Measurements from ENCODE around the gene RHOT1. TPM values are rescaled to one million over a fixed set of nuclear protein-coding genes. Genes with fewer than 3 reads are reported as not detected.

RHOT1 gene
- total and polyA plus RNA-seq, 10 donors = 21.2 to 57.1 (median 33.6) TPM

DNA sequence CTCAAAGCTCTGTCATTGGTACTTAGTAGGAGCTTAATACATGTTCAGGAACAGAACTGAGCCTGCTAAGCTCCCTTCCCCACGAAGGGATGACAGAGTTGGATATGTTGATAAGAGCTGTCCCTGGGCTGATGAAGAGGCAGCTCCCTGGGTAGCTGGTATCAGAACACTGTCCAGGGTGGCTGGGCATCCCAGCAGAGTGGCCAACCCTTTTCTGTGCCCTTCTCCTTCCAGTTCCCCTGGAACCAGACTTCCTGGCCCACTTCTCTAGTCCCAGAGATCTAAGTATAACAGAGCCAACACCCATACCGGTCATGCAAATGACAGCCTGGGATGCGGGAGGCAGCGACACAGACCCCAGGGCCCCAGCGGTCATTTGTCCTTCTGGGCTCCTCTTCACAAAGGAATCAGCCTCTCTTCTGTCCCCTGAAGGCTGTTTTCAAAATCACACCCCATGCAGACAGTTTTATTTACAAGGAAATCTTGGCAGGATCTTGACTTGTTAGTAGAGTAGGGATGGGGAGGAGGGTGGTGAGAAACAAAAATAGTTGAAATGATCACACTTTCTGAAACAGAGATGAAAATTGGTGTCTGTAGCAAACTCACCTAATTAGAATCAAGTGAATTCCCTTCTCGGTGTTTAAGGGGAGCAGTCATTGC, 122.0 kb downstream of the RHOT1 start:
- intact Hi-C loops (cut with DNase I; ENCODE audit: low total_unique reads) = no loop called here
- no peak overlapping the region for H3K27ac ChIP-seq
- no peaks in the 10 kb centered on the region for H3K9me3 ChIP-seq
- DNase-seq = no peak
- peak overlapping the region in 1 of 8 donors; percentile 83 for H3K4me3 ChIP-seq
- peaks cover 6 to 77% (median 36%) of the 10 kb centered on the region in 7 donors for H3K27me3 ChIP-seq (replicated peaks in 1 of 7)
- TF ChIP-seq POLR2AphosphoS5 (IDR thresholded peaks at IDR 0.05) (no peak), POLR2A (IDR thresholded peaks at IDR 0.05) (no peak)
- TF ChIP-seq, protein P1, sequence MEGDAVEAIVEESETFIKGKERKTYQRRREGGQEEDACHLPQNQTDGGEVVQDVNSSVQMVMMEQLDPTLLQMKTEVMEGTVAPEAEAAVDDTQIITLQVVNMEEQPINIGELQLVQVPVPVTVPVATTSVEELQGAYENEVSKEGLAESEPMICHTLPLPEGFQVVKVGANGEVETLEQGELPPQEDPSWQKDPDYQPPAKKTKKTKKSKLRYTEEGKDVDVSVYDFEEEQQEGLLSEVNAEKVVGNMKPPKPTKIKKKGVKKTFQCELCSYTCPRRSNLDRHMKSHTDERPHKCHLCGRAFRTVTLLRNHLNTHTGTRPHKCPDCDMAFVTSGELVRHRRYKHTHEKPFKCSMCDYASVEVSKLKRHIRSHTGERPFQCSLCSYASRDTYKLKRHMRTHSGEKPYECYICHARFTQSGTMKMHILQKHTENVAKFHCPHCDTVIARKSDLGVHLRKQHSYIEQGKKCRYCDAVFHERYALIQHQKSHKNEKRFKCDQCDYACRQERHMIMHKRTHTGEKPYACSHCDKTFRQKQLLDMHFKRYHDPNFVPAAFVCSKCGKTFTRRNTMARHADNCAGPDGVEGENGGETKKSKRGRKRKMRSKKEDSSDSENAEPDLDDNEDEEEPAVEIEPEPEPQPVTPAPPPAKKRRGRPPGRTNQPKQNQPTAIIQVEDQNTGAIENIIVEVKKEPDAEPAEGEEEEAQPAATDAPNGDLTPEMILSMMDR (IDR thresholded peaks at IDR 0.05 in 8 of 11, conservative IDR thresholded peaks at IDR 0.05 in 3 of 11) = no peak
- no peaks in the 10 kb centered on the region for H3K36me3 ChIP-seq
- H3K4me1 ChIP-seq = peaks cover 7 to 32% (median 26%) of the 10 kb centered on the region in 6 donors
- 60 to 74% (median 63%) methylated on average over 5 to 6 of the region's 6 CpGs for WGBS, 5 donors

DNA sequence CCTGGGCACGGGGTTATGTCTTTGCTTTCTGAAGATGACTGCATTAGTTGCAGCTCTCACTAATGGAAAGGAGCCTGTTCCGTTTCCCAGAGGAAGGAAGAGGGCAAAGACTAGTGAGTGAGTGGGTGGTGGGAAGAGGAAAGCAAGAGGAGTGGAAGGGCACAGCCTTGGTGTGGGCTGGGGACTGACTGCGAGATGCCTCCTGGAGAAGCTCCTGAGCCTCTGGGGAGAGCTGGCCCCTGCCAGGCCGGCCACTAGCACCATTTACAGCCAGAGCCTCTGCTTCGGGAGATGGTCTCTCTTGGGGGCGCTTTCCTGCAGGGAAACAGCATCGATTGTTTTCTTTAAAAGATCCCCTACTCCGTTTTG, 122.5 kb downstream of the RHOT1 start:
- WGBS, 5 donors = 30 to 40% (median 36%) methylated on average over 8 of the region's 8 CpGs
- intact Hi-C loops (cut with DNase I; ENCODE audit: low total_unique reads) = no loop called here
- Histone ChIP-seq H3K4me3 (peak overlapping the region in 3 of 8 donors; percentile 61 to 83 (median 68)), H3K9me3 (no peaks in the 10 kb centered on the region), H3K27ac (no peak overlapping the region), H3K27me3 (replicated peaks in 1 of 7) (peaks cover 6 to 83% (median 36%) of the 10 kb centered on the region in 7 donors), H3K36me3 (no peaks in the 10 kb centered on the region), H3K4me1 (peaks cover 7 to 32% (median 26%) of the 10 kb centered on the region in 6 donors)
- TF ChIP-seq POLR2A (IDR thresholded peaks at IDR 0.05) = no peak
- TF ChIP-seq, protein P1 (IDR thresholded peaks at IDR 0.05 in 8 of 11, conservative IDR thresholded peaks at IDR 0.05 in 3 of 11) = no peak
- no peak for TF ChIP-seq POLR2AphosphoS5 (IDR thresholded peaks at IDR 0.05)
- no peak for DNase-seq

DNA sequence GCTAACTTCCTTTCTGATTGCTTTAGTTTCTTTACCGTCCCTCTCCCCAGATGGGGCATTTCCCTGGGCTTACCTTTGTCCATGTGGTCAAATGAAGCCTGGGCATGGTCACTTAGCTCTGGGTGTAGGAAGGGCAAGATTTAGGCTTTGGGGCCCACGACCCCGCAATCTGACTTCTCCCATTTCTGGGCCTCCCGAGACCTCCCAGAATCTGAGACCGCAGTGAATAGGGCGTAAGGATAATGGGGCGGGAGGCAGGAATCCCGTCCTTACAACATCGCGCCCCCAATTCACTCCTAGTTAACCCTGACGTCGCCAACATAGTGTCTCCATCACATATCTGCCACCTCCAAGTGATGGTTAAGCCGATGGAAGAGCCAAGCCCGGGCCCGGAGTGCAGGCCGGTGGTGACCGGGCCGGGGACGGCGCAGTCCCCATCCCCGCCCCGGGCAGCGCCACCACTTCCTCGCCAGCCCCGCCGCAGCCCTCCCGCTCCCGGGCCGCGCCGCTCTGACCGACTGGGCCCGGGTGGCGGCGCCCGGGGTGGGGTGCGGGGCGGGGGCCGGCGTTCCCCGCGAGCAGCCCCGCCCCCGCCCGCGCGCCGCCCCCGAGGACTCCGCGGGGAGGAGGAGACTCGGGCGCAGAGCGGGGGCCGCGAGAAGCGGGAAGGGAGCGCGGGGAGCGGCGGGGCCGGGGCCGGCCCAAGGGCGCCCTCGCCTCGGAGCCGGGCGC, 123.1 kb downstream of the RHOT1 start, which contains the start of gene RHBDL3:
Gene RHBDL3, plus strand, starts transcription at position 641 of the 732 bp plus-strand sequence. CDS start 358 bp downstream, outside the sequence.
- Histone ChIP-seq H3K27ac (no peak within 1 kb of the TSS), H3K9me3 (no peaks in the 10 kb centered on the region), H3K27me3 (replicated peaks in 1 of 7) (peaks cover 6 to 88% (median 36%) of the 10 kb centered on the region in 7 donors), H3K4me3 (peak within 1 kb of the TSS; percentile 50 to 83 (median 62)), H3K36me3 (no peaks in the 10 kb centered on the region), H3K4me1 (peaks cover 7 to 32% (median 26%) of the 10 kb centered on the region in 6 donors)
- TF ChIP-seq POLR2AphosphoS5 (IDR thresholded peaks at IDR 0.05) (no peak), POLR2A (IDR thresholded peaks at IDR 0.05) (no peak)
- TF ChIP-seq, protein P1 (IDR thresholded peaks at IDR 0.05 in 8 of 11, conservative IDR thresholded peaks at IDR 0.05 in 3 of 11) = no peak
- WGBS, 5 donors = 3 to 10% (median 8%) methylated on average over 25 to 68 of the region's 68 CpGs
- no peak for DNase-seq
- intact Hi-C loops (cut with DNase I; ENCODE audit: low total_unique reads) = no loop called here

DNA sequence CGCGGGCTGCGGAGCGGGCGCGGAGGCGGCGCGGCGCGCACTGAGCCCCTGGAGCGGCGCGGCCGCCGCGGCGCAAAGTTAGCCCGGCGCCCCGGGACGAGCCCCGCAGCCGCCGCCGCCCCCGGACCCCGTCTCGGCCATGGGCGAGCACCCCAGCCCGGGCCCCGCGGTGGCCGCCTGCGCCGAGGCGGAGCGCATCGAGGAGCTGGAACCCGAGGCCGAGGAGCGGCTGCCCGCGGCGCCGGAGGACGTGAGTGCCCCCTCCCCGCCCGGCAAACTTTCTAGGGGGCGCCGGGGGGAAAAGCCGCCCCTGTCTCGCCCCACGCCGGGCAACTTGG, 123.7 kb downstream of the RHOT1 start:
- Histone ChIP-seq H3K4me3 (peak overlapping the region; percentile 50 to 83 (median 62)), H3K27me3 (replicated peaks in 1 of 7) (peaks cover 6 to 95% (median 36%) of the 10 kb centered on the region in 7 donors), H3K27ac (no peak overlapping the region), H3K9me3 (no peaks in the 10 kb centered on the region), H3K36me3 (no peaks in the 10 kb centered on the region), H3K4me1 (peaks cover 7 to 32% (median 26%) of the 10 kb centered on the region in 6 donors)
- WGBS, 5 donors = 0 to 1% (median 0%) methylated on average over 3 to 54 of the region's 55 CpGs
- intact Hi-C loops (cut with DNase I; ENCODE audit: low total_unique reads) = no loop called here
- DNase-seq = no peak
- TF ChIP-seq POLR2A (IDR thresholded peaks at IDR 0.05) (no peak), POLR2AphosphoS5 (IDR thresholded peaks at IDR 0.05) (no peak)
- TF ChIP-seq, protein P1 (IDR thresholded peaks at IDR 0.05 in 8 of 11, conservative IDR thresholded peaks at IDR 0.05 in 3 of 11) = no peak
